Fibroblast of skin of right biceps (primary cell): ENCODE measurements around the gene GOLGA3.
"Not testable (repeated sequence)": the region's sequence is repeated elsewhere in the genome, so short reads cannot be mapped to it uniquely, and the experiment has no call there.

Source experiments
- DNase-seq: peaks from one replicate; pipeline ENCODE4 v3.0.0-alpha.2; 2013

Gene GOLGA3

DNA sequence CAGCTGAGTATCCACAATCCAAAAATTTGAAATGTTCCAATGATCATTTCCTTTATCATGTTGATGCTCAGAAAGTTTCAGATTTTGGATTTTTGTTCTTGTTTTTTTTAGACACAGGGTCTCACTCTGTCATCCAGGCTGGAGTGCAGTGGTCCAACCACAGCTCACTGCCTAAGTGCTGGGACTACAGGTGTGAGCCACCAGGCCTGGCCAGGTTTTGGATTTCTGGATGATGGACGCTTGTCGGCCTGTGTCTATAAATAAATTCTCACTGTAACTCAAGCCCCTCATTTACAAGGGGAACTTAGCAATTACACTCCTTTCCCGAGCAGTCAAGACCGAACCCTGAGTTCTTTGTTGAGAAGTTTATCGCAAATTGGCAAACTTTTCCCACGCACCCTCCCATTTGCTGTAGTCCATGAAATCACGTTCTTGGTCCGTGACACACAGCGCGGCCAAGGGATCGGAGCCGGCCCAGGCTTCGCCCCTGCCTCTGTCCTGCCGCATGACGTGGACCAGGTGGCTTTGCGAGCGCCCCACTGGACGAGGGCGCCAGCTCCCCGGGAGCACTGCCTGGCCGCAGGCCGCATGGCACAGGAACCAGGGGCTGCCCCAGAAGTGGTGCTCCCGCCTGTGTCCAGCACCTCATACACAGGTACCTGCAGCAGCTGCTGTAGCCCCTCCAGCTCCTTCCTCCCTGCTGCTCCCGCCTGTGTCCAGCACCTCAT is 53.0 kb downstream of the GOLGA3 start:
- no peak for DNase-seq

- no peak for DNase-seq
Measured at GRCh38 chr12:132774646-132775275, 53.9 kb downstream of the GOLGA3 start.

- no peak for DNase-seq
Measured at GRCh38 chr12:132774159-132774558, 54.5 kb downstream of the GOLGA3 start.

DNA sequence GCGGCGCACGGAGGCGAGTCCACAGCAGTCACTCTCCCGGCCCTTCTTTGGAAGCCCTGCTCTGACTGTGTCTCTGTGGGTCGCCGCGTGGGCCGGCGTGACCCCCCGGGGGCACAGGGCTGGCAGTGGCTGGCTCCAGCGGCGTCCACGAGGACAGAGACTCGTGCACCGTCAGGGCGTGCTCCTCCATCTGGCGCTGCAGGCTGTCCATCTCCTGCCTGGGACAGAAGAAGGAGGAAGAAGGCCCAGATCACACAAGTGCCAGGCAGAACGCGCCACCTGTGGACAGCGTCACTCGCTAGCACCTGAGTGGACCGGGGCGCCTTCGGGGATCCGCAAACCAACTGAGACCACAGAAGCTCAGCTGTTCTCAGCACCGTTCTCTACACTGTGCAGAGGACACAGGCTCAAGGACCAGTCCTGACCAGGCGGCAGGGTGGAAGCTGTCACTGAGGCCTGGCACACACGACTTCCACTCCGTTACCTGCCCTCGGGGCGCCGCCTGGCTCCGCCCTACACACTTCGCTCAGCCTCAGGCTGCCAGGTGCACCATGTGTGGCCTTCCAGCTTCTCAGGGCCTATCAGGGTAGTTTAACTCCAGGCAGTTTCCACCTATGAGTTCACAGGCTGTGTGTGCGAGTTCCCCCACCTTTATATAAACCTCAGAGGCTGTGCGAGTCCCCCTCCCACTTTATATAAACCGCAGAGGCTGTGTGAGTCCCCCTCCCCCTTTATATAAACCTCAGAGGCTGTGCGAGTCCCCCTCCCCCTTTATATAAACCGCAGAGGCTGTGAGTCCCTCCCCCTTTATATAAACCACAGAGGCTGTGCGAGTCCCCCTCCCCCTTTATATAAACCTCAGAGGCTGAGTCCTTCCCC is 55.4 kb downstream of the GOLGA3 start:
- DNase-seq, result no peak

GRCh38 chr12:132772606-132773005 is 56.1 kb downstream of the GOLGA3 start:
- DNase-seq, result no peak

DNA sequence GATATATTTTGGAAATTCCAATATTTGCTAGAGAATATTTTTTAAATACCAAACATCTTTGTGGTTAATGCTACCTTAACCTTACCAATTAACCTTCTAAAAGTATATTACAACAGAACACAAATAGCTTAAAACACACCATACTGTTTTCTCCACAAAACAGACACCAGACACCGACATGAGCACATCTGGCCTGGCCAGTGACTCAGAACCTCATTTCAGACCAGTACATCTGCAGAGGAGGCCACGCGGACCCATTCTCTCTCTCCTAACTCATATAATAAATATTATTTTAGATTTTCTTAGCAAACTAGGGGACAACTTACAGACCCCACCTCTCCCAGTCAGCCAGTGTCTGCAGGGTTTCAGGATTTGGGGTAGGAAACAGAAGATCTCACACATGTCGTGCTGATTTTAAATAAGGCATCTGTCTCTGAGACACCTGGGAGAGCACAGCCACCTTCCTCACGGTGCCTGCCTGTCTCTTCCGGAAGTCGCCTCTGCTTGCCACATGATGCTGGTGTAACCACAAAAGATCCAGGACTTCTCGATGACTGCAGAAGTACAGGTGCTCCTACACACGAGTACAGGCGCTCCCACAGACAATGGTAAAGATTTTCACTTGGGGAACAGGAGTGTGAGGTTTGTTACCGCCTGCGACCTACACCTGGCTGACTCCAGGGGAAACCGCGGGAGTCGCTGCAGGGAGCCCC is 57.4 kb downstream of the GOLGA3 start:
- DNase-seq, result no peak

- peak; percentile 63 for DNase-seq
Measured at GRCh38 chr12:132766380-132767085, 62.1 kb downstream of the GOLGA3 start.

- no peak for DNase-seq
Measured at GRCh38 chr12:132765361-132765760, 63.3 kb downstream of the GOLGA3 start.

- no peak for DNase-seq
Measured at GRCh38 chr12:132764231-132764630, 64.4 kb downstream of the GOLGA3 start.

DNA sequence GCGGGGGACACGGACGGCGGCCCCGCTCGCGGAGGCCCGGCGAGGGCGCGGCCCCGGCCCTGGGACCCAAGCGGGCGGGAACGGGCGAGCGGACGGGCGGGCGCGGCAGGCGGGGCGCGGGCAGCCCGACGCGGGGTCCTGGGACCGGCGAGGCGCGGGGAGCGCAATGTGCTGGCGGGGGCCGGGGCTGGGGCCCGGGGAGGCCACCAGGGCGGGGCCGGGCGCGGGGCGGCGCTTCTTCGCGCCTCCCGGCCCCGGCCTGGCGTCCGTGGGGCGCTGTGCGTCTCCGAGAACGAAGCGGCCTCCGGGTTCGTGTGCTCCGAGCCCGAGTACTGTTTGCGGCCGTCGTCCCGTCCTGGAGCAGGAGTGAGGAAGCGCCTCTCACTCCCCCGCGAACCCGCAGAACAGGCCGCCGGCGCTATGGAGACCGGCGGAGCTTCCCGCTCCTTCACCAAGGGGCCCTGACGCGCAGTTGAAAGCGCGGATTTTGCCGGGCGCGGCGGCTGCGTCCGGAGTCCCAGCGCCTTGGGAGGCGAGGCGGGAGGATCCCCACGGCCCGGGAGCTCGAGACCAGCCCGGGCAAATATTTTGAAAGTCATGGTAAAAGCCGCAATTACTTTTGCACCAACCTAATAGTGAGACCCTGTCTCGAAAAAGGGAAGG is 66.6 kb downstream of the GOLGA3 start:
- peak; percentile 92 for DNase-seq

- DNase-seq, result peak; percentile 80
Measured at GRCh38 chr12:132761032-132761920, 67.4 kb downstream of the GOLGA3 start, which contains the start of gene ANKLE2. Gene ANKLE2 (minus strand): TSS chr12:132761832. CDS start chr12:132761798, 34 bp downstream.

DNA sequence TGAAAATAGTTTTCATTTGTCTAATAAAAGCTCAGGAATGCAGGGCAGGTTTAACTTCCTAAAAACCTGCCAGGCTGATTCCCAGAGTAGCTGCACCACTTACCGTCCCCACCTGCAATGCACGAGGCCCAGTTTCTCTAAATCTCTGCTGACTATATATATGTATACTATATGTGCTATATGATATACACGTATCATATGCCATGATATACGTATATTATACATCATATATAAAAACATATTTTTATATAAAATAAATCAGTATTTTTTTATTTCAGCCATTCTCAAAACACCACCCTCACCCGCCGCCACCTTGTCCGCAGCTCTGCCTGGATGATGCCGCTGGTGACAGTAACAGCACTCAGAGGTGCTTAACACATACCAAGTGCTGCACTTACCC is 69.3 kb downstream of the GOLGA3 start:
- no peak for DNase-seq

- DNase-seq, result not testable (repeated sequence)
Measured at GRCh38 chr12:132758825-132759224, 69.8 kb downstream of the GOLGA3 start.

DNA sequence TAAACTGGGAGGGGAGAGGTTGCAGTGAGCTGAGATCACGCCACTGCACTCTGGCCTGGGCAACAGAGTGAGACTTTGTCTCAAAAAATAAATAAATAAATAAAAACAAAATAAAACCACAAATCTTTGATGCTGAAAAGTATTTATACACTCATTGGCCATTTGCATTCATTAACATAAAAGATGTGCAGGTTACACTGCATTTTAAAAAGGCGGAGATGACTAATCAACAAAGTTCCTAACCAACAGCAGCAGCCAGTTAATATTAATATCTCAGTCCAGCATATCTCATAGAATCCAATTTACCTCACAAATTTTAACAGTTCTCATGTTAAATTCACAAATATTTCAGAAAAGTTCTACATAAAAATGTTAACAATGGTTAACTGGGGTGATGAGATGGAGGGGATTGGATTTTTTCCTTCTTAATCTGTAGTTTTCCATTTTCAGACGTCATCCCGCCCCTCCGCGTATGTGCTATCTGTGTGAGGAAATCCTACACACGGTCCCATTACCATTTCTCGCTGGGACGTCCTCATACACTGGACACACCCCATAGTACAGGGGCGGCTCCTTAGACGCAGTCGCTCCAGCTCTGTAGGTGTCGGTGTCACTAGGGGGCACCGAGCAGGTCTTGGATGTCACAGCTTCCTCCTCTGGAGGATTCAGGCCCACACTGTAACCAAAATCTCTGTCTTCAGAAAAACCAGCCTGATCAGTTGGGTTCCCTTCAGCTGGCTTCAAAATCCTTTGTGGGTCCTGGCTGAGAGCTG is 74.3 kb downstream of the GOLGA3 start:
- DNase-seq, result no peak

DNA sequence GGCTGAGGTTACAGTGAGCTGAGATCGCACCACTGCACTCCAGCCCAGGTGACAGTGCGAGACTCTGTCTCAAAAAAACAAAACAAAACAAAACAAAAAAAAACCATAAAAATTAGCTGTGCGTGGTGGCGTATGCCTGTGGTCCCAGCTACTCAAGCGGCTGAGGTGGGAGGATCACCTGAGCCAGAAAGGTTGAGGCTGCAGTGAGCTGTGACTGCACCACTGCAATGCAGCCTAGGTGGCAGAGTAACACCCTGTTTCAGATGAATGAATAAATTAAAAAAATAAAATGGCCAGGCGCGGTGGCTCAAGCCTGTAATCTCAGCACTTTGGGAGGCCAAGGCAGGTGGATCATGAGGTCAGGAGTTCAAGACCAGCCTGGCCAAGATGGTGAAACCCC is 75.0 kb downstream of the GOLGA3 start:
- DNase-seq, result not testable (repeated sequence)

GRCh38 chr12:132748319-132748718 is 80.3 kb downstream of the GOLGA3 start:
- DNase-seq, result no peak

DNA sequence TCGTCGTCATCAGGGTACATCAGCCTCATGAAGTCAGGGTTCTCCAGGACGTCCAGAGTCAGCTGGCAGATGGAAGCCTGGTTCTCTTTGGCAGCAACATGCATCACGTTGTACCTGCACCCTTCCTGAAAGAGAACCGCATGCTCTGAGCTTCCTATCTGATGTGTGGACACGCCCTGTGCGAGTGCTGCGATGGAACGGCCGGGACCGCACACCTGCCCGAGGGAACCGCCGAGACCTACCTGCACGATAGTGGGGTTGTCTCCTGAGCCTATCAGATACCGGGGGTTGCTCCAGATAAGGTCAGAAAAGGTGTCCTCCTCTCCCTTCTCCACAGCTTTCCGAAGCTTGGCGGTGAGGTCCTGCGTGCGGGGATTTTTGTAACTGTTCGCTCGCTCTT is 80.8 kb downstream of the GOLGA3 start:
- DNase-seq, result no peak

- DNase-seq, result no peak
Measured at GRCh38 chr12:132747395-132747794, 81.3 kb downstream of the GOLGA3 start.

DNA sequence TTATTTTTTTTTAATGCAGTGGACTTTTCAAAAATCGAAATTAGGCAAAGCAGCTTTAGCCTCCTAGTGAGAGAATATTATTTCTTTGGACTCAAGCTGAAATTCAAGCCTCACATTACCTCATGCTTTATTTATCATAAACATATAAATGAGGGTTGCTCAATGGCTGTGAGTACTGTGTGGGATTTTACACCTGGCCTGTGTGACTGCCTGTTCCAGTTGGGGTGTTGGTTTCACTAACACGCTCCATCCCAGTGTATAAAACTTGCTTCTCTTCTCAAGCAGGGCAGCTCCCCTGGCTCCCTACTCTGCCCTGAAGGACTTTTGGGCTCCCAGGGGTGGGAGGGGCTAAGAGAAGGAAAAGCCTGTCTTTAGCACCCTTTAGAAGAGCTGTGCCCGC is 82.1 kb downstream of the GOLGA3 start:
- no peak for DNase-seq

- no peak for DNase-seq
Measured at GRCh38 chr12:132743831-132744230, 84.8 kb downstream of the GOLGA3 start.
